A549 (cell line): ENCODE results near the gene IDH2. TPM values are rescaled to one million over a fixed set of nuclear protein-coding genes. Genes with fewer than 3 reads are reported as not detected.

Experiments used
- ATAC-seq, 2 experiments: fragments of 200-7000 bp in 1 of 2; fragments of >200 bp in 1 of 2; cut with Nextera tagmentation in 1 of 2; cut with Tn5 transposase in 1 of 2; 3 replicates each; pipeline versions ENCODE4 v1.8.0 to v1.9.1; 2018 to 2020; ENCODE audit warnings: mild to moderate bottlenecking in 1 of 2, moderate library complexity in 1 of 2
- CTCF ChIA-PET: fragments of 300-600 bp; sonication (Branson Sonifier 250); formaldehyde crosslinking; extraction: SDS; loops from one replicate; lab custom pipeline; 2021; ENCODE audit warnings: antibody characterized with exemption, inconsistent platforms; lab: Yijun Ruan, JAX
- POLR2A ChIA-PET: fragments of 350-600 bp; formaldehyde crosslinking; extraction: SDS; loops from one replicate; lab custom pipeline; 2021; ENCODE audit warnings: antibody characterized with exemption, inconsistent platforms; lab: Yijun Ruan, JAX
- DNase-seq, 2 experiments: peaks; one replicate each; pipeline versions ENCODE4 v3.0.0 to v3.0.0-alpha.2; 2011 to 2016; ENCODE audit warnings: low read depth in 1 of 2, low spot score in 1 of 2
- FAIRE-seq: peaks from 2 replicates; lab custom pipeline; 2011; peaks lifted over from hg19 to GRCh38; lab: Jason Lieb, UNC
- H3K27ac ChIP-seq, 2 experiments: fragments of >200 bp; sonication (Bioruptor Twin); formaldehyde crosslinking; 3 replicates each; pipeline ENCODE4 v1.5.1; 2016 to 2017
- H3K4me1 ChIP-seq: fragments of >200 bp; sonication (Bioruptor Twin); formaldehyde crosslinking; 3 replicates; pipeline ENCODE4 v1.6.1; 2016
- H3K4me2 ChIP-seq: fragments of >200 bp; sonication (Bioruptor Twin); formaldehyde crosslinking; 3 replicates; pipeline ENCODE4 v1.6.1; 2016
- H3K4me3 ChIP-seq: fragments of >200 bp; sonication (Bioruptor Twin); formaldehyde crosslinking; 3 replicates; pipeline ENCODE4 v1.5.1; 2016
- H3K9me3 ChIP-seq: fragments of >200 bp; sonication (Bioruptor Twin); formaldehyde crosslinking; 3 replicates; pipeline ENCODE4 v1.6.1; 2016
- BHLHE40 ChIP-seq: IDR thresholded peaks from 2 replicates; pipeline ENCODE4 v1.6.1; 2012; ENCODE audit warnings: low read depth, low read length, inconsistent platforms
- EP300 ChIP-seq, 2 experiments: fragments of >200 bp; sonication (Bioruptor Twin); formaldehyde crosslinking; IDR thresholded peaks; 2 replicates in 1 of 2; 3 replicates in 1 of 2; pipeline ENCODE4 v1.6.1; 2016 to 2017
- FOSL2 ChIP-seq, 2 experiments: fragments of 450-650 bp in 1 of 2; fragments of >200 bp in 1 of 2; sonication (Bioruptor Twin) in 1 of 2; formaldehyde crosslinking; IDR thresholded peaks; 2 replicates each; pipeline versions ENCODE4 v1.5.0 to v1.6.1; 2016 to 2020; ENCODE audit warnings: mild to moderate bottlenecking in 1 of 2, moderate library complexity in 1 of 2
- HDAC2 ChIP-seq: fragments of 200-600 bp; sonication (generic); IDR thresholded peaks from 2 replicates; pipeline ENCODE4 v1.6.1; 2016
- HOXA7 ChIP-seq: fragments of 250-450 bp; sonication (Bioruptor Pico); IDR thresholded peaks from 2 replicates; pipeline ENCODE4 v1.5.0; 2020; ENCODE audit warnings: mild to moderate bottlenecking, moderate library complexity
- HOXB5 ChIP-seq: fragments of 250-450 bp; sonication (Bioruptor Pico); IDR thresholded peaks from 2 replicates; pipeline ENCODE4 v1.5.0; 2020; ENCODE audit warnings: mild to moderate bottlenecking, moderate library complexity
- MAFK ChIP-seq: fragments of 450-650 bp; IDR thresholded peaks from 2 replicates; pipeline ENCODE4 v1.6.1; 2014; ENCODE audit not compliant: partially characterized antibody
- MAZ ChIP-seq: fragments of 150-350 bp; IDR thresholded peaks from 2 replicates; pipeline ENCODE4 v1.6.1; 2014; ENCODE audit warnings: antibody characterized with exemption, low read depth, low read length, borderline replicate concordance
- POLR2A ChIP-seq: IDR thresholded peaks from 2 replicates; pipeline ENCODE4 v1.6.1; 2012; ENCODE audit warnings: mild to moderate bottlenecking, low read length
- RAD21 ChIP-seq, 2 experiments: fragments of >200 bp in 1 of 2; sonication (Bioruptor Twin) in 1 of 2; formaldehyde crosslinking in 1 of 2; IDR thresholded peaks in 1 of 2; conservative IDR thresholded peaks in 1 of 2; 2 replicates in 1 of 2; 3 replicates in 1 of 2; pipeline ENCODE4 v1.6.1; 2012 to 2018; ENCODE audit warnings: inconsistent platforms in 1 of 2
- RCOR1 ChIP-seq: fragments of 150-350 bp; IDR thresholded peaks from 2 replicates; pipeline ENCODE4 v1.6.1; 2014; ENCODE audit warnings: antibody characterized with exemption, low read length, low read depth
- RFX5 ChIP-seq: fragments of 450-650 bp; IDR thresholded peaks from 2 replicates; pipeline ENCODE4 v1.7.1; 2014; ENCODE audit warnings: antibody characterized with exemption, mild to moderate bottlenecking, moderate library complexity
- WGBS: methylation state at CpG from one replicate; pipeline ENCODE4 v1.1.6; 2017; ENCODE audit errors: missing lambda C conversion rate; 5-methylcytosine and 5-hydroxymethylcytosine counted together
- polyA plus RNA-seq, 4 experiments: library from polyadenylated mRNA; depleted of rRNA in 3 of 4; stranded (reverse); fragments of >200 nt; fragmentation: RNase III in 1 of 4; extraction: RNeasy Plus Mini Kit Qiagen cat#74134 plus additional on column Dnase treatment in 1 of 4; gene quantifications; 2 replicates in 3 of 4; 3 replicates in 1 of 4; pipeline ENCODE4 v1.2.3, GENCODE V29; 2011 to 2017
- TF ChIP-seq, protein P1 (sequence below): fragments of 200-600 bp; sonication (generic); IDR thresholded peaks from 2 replicates; pipeline ENCODE4 v1.6.1; 2016; ENCODE audit warnings: antibody characterized with exemption, mild to moderate bottlenecking, moderate library complexity
- TF ChIP-seq, protein P2 (sequence below): IDR thresholded peaks from 2 replicates; pipeline ENCODE4 v1.6.1; 2012
- TF ChIP-seq, protein P3 (sequence below): IDR thresholded peaks from 2 replicates; pipeline ENCODE4 v1.6.1; 2012

IDH2 gene
- polyA plus RNA-seq, 2 of the 4 experiments (the other 2 are of a cell fraction): 31.8 to 32.8 TPM

DNA sequence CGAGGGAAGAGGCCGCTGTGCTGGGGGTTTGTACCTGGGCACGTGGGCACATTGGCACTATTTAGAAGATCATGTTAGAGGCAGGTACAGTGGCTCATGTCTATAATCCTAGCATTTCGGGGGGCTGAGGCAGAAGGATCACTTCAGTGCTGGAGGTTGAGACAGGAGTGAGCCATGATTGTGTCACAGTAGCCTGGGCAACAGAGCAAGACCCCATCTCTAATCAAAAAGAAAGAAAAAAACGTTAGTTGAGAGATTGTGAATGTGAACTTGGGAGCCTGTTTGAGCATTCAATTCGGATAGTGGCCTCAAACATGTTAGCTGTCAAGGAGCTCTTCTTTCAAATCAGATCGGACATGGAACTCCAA is 36.6 kb downstream of the IDH2 start:
- TF ChIP-seq, protein P1, sequence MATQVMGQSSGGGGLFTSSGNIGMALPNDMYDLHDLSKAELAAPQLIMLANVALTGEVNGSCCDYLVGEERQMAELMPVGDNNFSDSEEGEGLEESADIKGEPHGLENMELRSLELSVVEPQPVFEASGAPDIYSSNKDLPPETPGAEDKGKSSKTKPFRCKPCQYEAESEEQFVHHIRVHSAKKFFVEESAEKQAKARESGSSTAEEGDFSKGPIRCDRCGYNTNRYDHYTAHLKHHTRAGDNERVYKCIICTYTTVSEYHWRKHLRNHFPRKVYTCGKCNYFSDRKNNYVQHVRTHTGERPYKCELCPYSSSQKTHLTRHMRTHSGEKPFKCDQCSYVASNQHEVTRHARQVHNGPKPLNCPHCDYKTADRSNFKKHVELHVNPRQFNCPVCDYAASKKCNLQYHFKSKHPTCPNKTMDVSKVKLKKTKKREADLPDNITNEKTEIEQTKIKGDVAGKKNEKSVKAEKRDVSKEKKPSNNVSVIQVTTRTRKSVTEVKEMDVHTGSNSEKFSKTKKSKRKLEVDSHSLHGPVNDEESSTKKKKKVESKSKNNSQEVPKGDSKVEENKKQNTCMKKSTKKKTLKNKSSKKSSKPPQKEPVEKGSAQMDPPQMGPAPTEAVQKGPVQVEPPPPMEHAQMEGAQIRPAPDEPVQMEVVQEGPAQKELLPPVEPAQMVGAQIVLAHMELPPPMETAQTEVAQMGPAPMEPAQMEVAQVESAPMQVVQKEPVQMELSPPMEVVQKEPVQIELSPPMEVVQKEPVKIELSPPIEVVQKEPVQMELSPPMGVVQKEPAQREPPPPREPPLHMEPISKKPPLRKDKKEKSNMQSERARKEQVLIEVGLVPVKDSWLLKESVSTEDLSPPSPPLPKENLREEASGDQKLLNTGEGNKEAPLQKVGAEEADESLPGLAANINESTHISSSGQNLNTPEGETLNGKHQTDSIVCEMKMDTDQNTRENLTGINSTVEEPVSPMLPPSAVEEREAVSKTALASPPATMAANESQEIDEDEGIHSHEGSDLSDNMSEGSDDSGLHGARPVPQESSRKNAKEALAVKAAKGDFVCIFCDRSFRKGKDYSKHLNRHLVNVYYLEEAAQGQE: no peak
- no peak for TF ChIP-seq HOXB5
- TF ChIP-seq, protein P2, sequence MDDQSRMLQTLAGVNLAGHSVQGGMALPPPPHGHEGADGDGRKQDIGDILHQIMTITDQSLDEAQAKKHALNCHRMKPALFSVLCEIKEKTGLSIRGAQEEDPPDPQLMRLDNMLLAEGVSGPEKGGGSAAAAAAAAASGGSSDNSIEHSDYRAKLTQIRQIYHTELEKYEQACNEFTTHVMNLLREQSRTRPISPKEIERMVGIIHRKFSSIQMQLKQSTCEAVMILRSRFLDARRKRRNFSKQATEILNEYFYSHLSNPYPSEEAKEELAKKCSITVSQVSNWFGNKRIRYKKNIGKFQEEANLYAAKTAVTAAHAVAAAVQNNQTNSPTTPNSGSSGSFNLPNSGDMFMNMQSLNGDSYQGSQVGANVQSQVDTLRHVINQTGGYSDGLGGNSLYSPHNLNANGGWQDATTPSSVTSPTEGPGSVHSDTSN: no peak
- no peak for TF ChIP-seq RCOR1
- no peak for TF ChIP-seq HDAC2
- TF ChIP-seq RAD21 (conservative IDR thresholded peaks at IDR 0.05 in 1 of 2, IDR thresholded peaks at IDR 0.05 in 1 of 2): no peak
- no peak for TF ChIP-seq MAZ
- TF ChIP-seq FOSL2 (IDR thresholded peaks at IDR 0.05): no peak
- TF ChIP-seq FOSL2 (CRISPR knock-in tag; IDR thresholded peaks at IDR 0.05): no peak
- no peak for TF ChIP-seq POLR2A
- no peak for TF ChIP-seq EP300 (IDR thresholded peaks at IDR 0.05)
- CTCF ChIA-PET: interaction anchor here (4.4 to 7.2 kb wide), 2 partner anchors 9 to 167 kb away, joined by 14 to 60 read pairs; no protein-coding TSS in a partner anchor
- no peak overlapping the region for H3K27ac ChIP-seq
- POLR2A ChIA-PET: no interaction called here
- FAIRE-seq (no peak), DNase-seq (no peak), ATAC-seq (no peak)
- no peak overlapping the region for H3K4me3 ChIP-seq
- H3K4me1 ChIP-seq: no peaks in the 10 kb centered on the region
- WGBS: 82% methylated on average over 7 of the region's 7 CpGs
- H3K4me2 ChIP-seq: no peak overlapping the region
- no peaks in the 10 kb centered on the region for H3K9me3 ChIP-seq

DNA sequence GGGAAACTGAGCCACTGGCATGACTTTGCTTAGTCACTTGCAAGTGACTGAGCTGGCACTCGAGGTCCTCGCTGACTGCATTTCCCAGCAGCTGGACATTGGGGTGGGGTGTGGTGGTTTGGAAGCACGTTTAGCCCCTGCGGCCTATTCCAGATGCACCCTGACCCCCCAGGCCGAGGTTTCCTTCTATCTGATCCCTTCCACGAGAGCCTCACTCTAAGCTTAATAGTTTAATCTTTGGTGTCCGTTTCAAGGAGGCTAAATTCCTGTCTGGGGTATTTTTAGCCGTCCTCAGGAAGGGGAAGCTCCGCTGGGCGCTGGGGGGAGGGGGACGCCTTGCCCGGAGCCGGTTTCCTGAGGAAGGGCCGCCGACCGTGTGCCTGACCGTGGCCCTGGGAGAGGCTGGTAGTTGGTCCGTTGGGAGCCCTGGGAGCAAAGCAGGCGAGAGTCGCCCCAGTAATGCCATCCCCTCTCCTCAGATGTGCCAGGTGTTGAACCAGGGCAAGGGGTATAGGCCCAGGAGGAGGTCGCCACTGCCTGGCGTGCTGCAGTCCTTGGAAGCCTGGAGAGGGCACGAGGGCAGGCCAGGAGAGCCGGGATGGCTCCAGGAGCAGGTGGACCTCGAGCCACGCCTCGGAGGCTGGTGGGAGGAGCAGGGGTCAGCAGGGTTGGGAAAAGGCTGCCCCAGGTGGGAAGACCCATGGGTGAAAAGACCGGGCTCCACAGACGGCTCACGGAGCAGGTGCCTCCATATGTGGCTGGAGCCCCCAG is 37.2 kb downstream of the IDH2 start:
- no peak for FAIRE-seq
- CTCF ChIA-PET: interaction anchor here (1.1 to 4.4 kb wide), 4 partner anchors 10 to 304 kb away, joined by 3 to 14 read pairs (median 8); no protein-coding TSS in a partner anchor

DNA sequence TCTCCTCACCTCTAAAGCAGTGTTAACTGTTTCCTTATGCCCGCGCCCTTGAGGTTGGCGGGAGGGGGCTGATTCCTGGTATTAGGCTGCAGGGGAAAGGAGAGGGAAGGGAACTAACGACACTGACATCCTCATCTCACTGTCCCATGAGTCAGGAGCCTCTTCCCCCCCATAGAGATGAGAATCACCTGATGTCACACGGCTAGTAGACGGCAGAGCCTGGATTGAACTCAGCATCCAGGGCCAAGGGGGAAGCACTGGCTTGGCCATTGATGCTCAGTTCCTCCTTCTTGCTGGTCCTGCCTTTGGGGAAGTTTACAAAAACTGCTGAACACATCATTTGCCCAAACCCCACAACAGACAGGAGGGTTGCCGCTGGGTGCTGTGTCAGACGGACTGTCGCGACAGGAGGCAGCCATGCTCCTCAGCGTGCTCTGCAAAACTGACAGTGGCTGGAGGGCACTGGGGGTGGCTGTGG is 38.5 kb downstream of the IDH2 start:
- FAIRE-seq (no peak), DNase-seq (no peak), ATAC-seq (no peak)
- Histone ChIP-seq H3K4me2 (no peak overlapping the region), H3K4me1 (no peaks in the 10 kb centered on the region), H3K27ac (no peak overlapping the region), H3K4me3 (no peak overlapping the region), H3K9me3 (no peaks in the 10 kb centered on the region)
- POLR2A ChIA-PET: interaction anchor here (0.6 kb wide), 1 partner anchor 170 kb away, joined by 3 read pairs; no protein-coding TSS in a partner anchor
- CTCF ChIA-PET: interaction anchor here (0.8 to 4.4 kb wide), 5 partner anchors 11 to 324 kb away, joined by 3 to 14 read pairs (median 3); no protein-coding TSS in a partner anchor
- 88% methylated on average over 11 of the region's 11 CpGs for WGBS
- TF ChIP-seq HOXA7 (CRISPR knock-in tag): no peak
- TF ChIP-seq BHLHE40: no peak
- TF ChIP-seq MAFK: peak; percentile 23

More for the DNA sequence above, 37.2 kb downstream of the IDH2 start:
- no peaks in the 10 kb centered on the region for H3K9me3 ChIP-seq
- WGBS: 87% methylated on average over 30 of the region's 30 CpGs
- DNase-seq (no peak), ATAC-seq (no peak; a peak in 1 of 6 replicates)
- H3K4me1 ChIP-seq: no peaks in the 10 kb centered on the region
- TF ChIP-seq RFX5: no peak
- TF ChIP-seq HOXB5: no peak
- TF ChIP-seq, protein P3, sequence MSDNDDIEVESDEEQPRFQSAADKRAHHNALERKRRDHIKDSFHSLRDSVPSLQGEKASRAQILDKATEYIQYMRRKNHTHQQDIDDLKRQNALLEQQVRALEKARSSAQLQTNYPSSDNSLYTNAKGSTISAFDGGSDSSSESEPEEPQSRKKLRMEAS: no peak
- POLR2A ChIA-PET: no interaction called here
- no peak overlapping the region for H3K4me2 ChIP-seq
- H3K4me3 ChIP-seq: no peak overlapping the region
- H3K27ac ChIP-seq: no peak overlapping the region
